Karpas-422 (cell line): ENCODE results near the gene CDK14. TPM values are rescaled to one million over a fixed set of nuclear protein-coding genes. Genes with fewer than 3 reads are reported as not detected.

ENCODE experiments used
- DNase-seq: peaks from one replicate; pipeline ENCODE4 v3.0.0-alpha.2; 2015
- H2AFZ ChIP-seq: fragments of 200-600 bp; sonication (generic); 2 replicates; pipeline ENCODE4 v1.6.1; 2014; ENCODE audit warnings: antibody characterized with exemption, low read length, mixed read lengths
- H3K27ac ChIP-seq: fragments of 200-600 bp; sonication (generic); 2 replicates; pipeline ENCODE4 v1.5.1; 2014; ENCODE audit warnings: mild to moderate bottlenecking, low read length, moderate library complexity
- H3K27me3 ChIP-seq: fragments of 200-600 bp; sonication (generic); 2 replicates; pipeline ENCODE4 v1.6.1; 2014; ENCODE audit warnings: low read length, mixed read lengths
- H3K36me3 ChIP-seq: fragments of 200-600 bp; sonication (generic); 2 replicates; pipeline ENCODE4 v1.6.1; 2014; ENCODE audit warnings: low read length, mixed read lengths; ENCODE audit not compliant: insufficient read depth
- H3K4me1 ChIP-seq: fragments of 200-600 bp; sonication (generic); 2 replicates; pipeline ENCODE4 v1.6.1; 2014; ENCODE audit warnings: mild to moderate bottlenecking, low read length, mixed read lengths
- H3K4me2 ChIP-seq: fragments of 200-600 bp; sonication (generic); 2 replicates; pipeline ENCODE4 v1.6.1; 2014; ENCODE audit warnings: low read length, low read depth, mild to moderate bottlenecking; ENCODE audit not compliant: poor library complexity, severe bottlenecking
- H3K4me3 ChIP-seq: fragments of 200-600 bp; sonication (generic); 2 replicates; pipeline ENCODE4 v1.5.1; 2014; ENCODE audit warnings: mild to moderate bottlenecking, antibody characterized with exemption, low read length, mixed read lengths
- H3K79me2 ChIP-seq: fragments of 200-600 bp; sonication (generic); 2 replicates; pipeline ENCODE4 v1.6.1; 2014; ENCODE audit warnings: mild to moderate bottlenecking, low read length, mixed read lengths
- H3K9ac ChIP-seq: fragments of 200-600 bp; sonication (generic); 2 replicates; pipeline ENCODE4 v1.6.0; 2014; ENCODE audit warnings: low read length
- H3K9me2 ChIP-seq: fragments of 200-600 bp; sonication (generic), shearing (Covaris generic); replicated peaks from 2 replicates; pipeline ENCODE4 v1.6.0; 2014; ENCODE audit warnings: mild to moderate bottlenecking, low read length, moderate library complexity; ENCODE audit not compliant: insufficient read depth
- H3K9me3 ChIP-seq: fragments of 300-700, 200-600 bp; sonication (generic); 2 replicates; pipeline ENCODE4 v1.6.1; 2014; ENCODE audit warnings: low read length, mixed read lengths
- H4K20me1 ChIP-seq: fragments of 200-600 bp; sonication (generic); 2 replicates; pipeline ENCODE4 v1.6.1; 2014; ENCODE audit warnings: mild to moderate bottlenecking, antibody characterized with exemption, low read length, low read depth; ENCODE audit not compliant: insufficient read depth
- total RNA-seq: library from RNA; depleted of rRNA; stranded (reverse); fragments of >200 nt; shearing (Covaris generic); gene quantifications from 2 replicates; pipeline ENCODE4 v1.2.3, GENCODE V29; 2014; ENCODE audit warnings: low replicate concordance

CDK14 gene
- total RNA-seq, 1 experiment from 2014 or later, result 121 TPM

GRCh38 chr7:91019686-91020385 lies 423.7 kb downstream of the CDK14 start:
- H3K36me3 ChIP-seq, result peaks cover 4% of the 10 kb centered on the region; the same call in 1 of the 2 replicates
- no peak overlapping the region for H3K4me2 ChIP-seq
- no peaks in the 10 kb centered on the region for H4K20me1 ChIP-seq
- DNase-seq, result no peak
- H3K9me2 ChIP-seq, result no peaks in the 10 kb centered on the region
- no peaks in the 10 kb centered on the region for H3K9me3 ChIP-seq
- H3K27ac ChIP-seq, result no peak overlapping the region
- H2AFZ ChIP-seq, result no peak overlapping the region
- no peaks in the 10 kb centered on the region for H3K4me1 ChIP-seq
- H3K79me2 ChIP-seq, result peaks cover 39% of the 10 kb centered on the region
- no peak overlapping the region for H3K9ac ChIP-seq
- H3K4me3 ChIP-seq, result no peak overlapping the region
- no peaks in the 10 kb centered on the region for H3K27me3 ChIP-seq

DNA sequence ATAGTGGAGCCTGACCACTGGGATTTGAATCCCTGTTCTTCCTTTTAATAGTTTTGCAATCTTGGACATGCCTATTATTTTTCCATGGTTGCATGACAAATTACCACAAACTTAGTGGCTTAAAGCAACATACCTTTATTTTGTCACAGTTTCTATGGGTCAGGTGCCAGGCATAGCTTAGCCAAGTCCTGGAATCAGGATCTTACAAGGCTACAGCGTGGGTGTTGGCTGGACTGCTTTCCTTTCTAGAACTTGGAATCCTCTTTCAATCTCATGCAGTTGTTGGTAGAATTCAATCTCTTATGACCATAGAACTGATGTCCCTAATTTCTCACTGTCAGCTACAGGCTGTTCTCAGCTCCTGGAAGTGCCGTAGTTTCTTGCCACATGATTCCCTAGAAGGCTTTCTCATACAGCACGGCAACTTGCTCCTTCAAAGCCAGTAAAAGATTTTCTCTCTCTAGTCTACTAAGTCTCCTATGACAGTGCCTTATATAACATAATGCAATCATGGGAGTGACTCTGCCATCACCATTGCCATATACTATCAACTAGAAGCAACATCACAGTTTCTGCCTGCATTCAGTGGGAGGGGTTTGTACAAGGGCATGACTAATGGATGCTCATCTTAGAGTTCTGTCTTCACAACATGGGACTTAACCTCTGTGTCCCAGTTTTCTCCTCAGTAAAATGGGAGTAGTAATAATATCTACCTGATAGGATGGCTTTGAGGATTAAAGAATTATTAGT lies 424.7 kb downstream of the CDK14 start:
- Histone ChIP-seq H3K9me2 (no peaks in the 10 kb centered on the region), H3K36me3 (peaks cover 4% of the 10 kb centered on the region; the same call in 1 of the 2 replicates), H3K4me2 (no peak overlapping the region), H4K20me1 (no peaks in the 10 kb centered on the region), H3K9me3 (no peaks in the 10 kb centered on the region), H3K27me3 (no peaks in the 10 kb centered on the region), H3K79me2 (peaks cover 38% of the 10 kb centered on the region), H2AFZ (no peak overlapping the region), H3K4me3 (no peak overlapping the region), H3K27ac (no peak overlapping the region), H3K4me1 (no peaks in the 10 kb centered on the region), H3K9ac (no peak overlapping the region)
- DNase-seq, result no peak

DNA sequence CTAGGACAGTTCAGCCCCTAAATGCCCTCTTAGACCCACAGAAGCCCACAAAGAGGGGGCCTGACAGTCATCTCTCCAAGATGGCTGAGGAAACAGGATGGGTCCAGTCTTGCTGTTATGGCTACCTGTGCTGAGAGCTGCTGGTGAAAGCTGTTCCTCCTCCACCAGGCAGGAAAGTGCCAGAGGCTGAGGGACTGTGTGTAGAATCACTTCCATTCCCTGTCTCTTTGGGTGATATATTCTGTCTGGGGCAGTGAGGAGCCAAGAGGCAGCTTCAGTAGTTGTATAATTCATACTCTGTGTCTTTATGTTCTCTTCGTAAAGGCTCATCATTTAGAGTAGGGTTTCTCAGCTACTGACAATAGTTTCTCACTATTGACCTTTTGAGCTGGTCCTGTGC lies 425.8 kb downstream of the CDK14 start:
- Histone ChIP-seq H3K9ac (no peak overlapping the region), H3K27ac (no peak overlapping the region), H3K9me3 (no peaks in the 10 kb centered on the region), H3K4me2 (no peak overlapping the region), H3K79me2 (peaks cover 34% of the 10 kb centered on the region), H3K27me3 (no peaks in the 10 kb centered on the region), H2AFZ (no peak overlapping the region), H3K36me3 (peaks cover 4% of the 10 kb centered on the region; the same call in 1 of the 2 replicates), H3K4me1 (no peaks in the 10 kb centered on the region), H3K4me3 (no peak overlapping the region), H3K9me2 (no peaks in the 10 kb centered on the region), H4K20me1 (no peaks in the 10 kb centered on the region)
- DNase-seq, result no peak

DNA sequence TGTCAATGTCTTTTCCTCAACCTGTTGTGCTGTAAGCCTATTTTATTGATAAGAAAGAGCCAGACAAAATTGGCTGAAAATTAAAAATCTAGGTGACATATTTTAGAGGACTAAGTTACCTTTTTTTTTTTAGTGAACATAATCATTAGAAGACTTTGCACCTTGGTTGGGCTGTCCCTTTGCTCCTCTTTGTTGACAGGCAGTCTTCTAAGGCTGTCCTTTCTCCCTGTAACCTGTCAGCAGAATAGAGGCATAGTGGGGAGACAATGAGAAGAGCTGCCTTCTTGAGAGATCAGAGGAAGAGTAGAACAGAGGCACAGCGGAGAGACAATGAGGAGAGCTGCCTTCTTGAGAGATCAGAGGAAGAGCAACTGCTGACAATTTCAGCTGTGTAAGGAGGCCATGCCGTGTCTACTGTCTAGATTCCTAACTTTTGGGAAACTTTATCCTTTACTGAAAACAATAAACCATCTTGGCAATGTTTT lies 429.8 kb downstream of the CDK14 start:
- Histone ChIP-seq H3K9ac (no peak overlapping the region), H3K36me3 (no peaks in the 10 kb centered on the region), H3K27me3 (no peaks in the 10 kb centered on the region), H3K27ac (peak overlapping the region; percentile 13), H3K9me2 (no peaks in the 10 kb centered on the region), H3K9me3 (no peaks in the 10 kb centered on the region), H4K20me1 (no peaks in the 10 kb centered on the region), H2AFZ (no peak overlapping the region), H3K4me3 (no peak overlapping the region), H3K4me2 (no peak overlapping the region), H3K4me1 (peaks cover 20% of the 10 kb centered on the region), H3K79me2 (peaks cover 50% of the 10 kb centered on the region)
- no peak for DNase-seq

GRCh38 chr7:91029688-91030087 lies 433.6 kb downstream of the CDK14 start:
- H3K9me3 ChIP-seq, result no peaks in the 10 kb centered on the region
- H3K27me3 ChIP-seq, result no peaks in the 10 kb centered on the region
- no peaks in the 10 kb centered on the region for H3K9me2 ChIP-seq
- H3K9ac ChIP-seq, result no peak overlapping the region
- no peak overlapping the region for H2AFZ ChIP-seq
- no peaks in the 10 kb centered on the region for H4K20me1 ChIP-seq
- no peaks in the 10 kb centered on the region for H3K36me3 ChIP-seq
- H3K4me2 ChIP-seq, result no peak overlapping the region
- peak; percentile 63 for DNase-seq
- H3K27ac ChIP-seq, result no peak overlapping the region
- no peak overlapping the region for H3K4me3 ChIP-seq
- H3K79me2 ChIP-seq, result peaks cover 56% of the 10 kb centered on the region
- H3K4me1 ChIP-seq, result peaks cover 45% of the 10 kb centered on the region

- no peaks in the 10 kb centered on the region for H3K9me3 ChIP-seq
- no peak overlapping the region for H2AFZ ChIP-seq
- H3K9me2 ChIP-seq, result no peaks in the 10 kb centered on the region
- H3K4me1 ChIP-seq, result peaks cover 51% of the 10 kb centered on the region
- no peak overlapping the region for H3K27ac ChIP-seq
- H3K4me3 ChIP-seq, result no peak overlapping the region
- peaks cover 63% of the 10 kb centered on the region for H3K79me2 ChIP-seq
- H3K4me2 ChIP-seq, result no peak overlapping the region
- no peaks in the 10 kb centered on the region for H3K27me3 ChIP-seq
- DNase-seq, result no peak
- no peaks in the 10 kb centered on the region for H4K20me1 ChIP-seq
- no peak overlapping the region for H3K9ac ChIP-seq
- H3K36me3 ChIP-seq, result no peaks in the 10 kb centered on the region
Measured at GRCh38 chr7:91030680-91031380, 434.7 kb downstream of the CDK14 start.

DNA sequence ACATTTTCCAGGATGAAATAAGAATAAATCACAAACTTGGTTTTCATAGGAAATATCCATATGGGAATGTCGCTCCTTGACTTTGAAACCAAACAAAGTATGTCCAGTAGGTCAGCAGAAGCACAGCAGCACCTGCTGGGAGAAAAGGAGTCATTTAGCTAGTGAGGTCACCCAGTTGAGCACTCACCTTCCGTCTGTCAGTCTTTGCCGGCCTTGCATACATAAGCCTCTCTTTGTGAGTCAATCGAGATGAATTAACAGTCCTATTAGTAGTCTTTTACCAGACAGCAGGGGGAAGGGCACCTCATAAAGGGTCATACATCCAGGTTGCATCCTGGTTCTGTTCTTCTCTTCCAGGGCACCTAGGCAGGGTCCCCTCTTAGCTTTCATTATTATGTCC lies 435.6 kb downstream of the CDK14 start:
- H3K27ac ChIP-seq, result 0 out of 2 replicates have a peak overlapping the region, but pooled peaks have one; percentile 75
- H3K4me2 ChIP-seq, result no peak overlapping the region
- H3K9me3 ChIP-seq, result no peaks in the 10 kb centered on the region
- no peak overlapping the region for H3K4me3 ChIP-seq
- H3K27me3 ChIP-seq, result no peaks in the 10 kb centered on the region
- no peaks in the 10 kb centered on the region for H3K9me2 ChIP-seq
- no peak overlapping the region for H3K9ac ChIP-seq
- no peak for DNase-seq
- H4K20me1 ChIP-seq, result no peaks in the 10 kb centered on the region
- peaks cover 55% of the 10 kb centered on the region for H3K4me1 ChIP-seq
- H3K79me2 ChIP-seq, result peaks cover 63% of the 10 kb centered on the region
- no peak overlapping the region for H2AFZ ChIP-seq
- H3K36me3 ChIP-seq, result no peaks in the 10 kb centered on the region

- Histone ChIP-seq H3K9ac (peak overlapping the region; percentile 38), H4K20me1 (no peaks in the 10 kb centered on the region), H3K4me3 (no peak overlapping the region), H2AFZ (no peak overlapping the region), H3K36me3 (no peaks in the 10 kb centered on the region), H3K27me3 (no peaks in the 10 kb centered on the region), H3K9me3 (no peaks in the 10 kb centered on the region), H3K79me2 (peaks cover 56% of the 10 kb centered on the region), H3K4me1 (peaks cover 50% of the 10 kb centered on the region), H3K4me2 (peak overlapping the region; percentile 39), H3K9me2 (no peaks in the 10 kb centered on the region), H3K27ac (peak overlapping the region; percentile 75)
- DNase-seq, result peak; percentile 56
Measured at GRCh38 chr7:91033574-91033973, 437.5 kb downstream of the CDK14 start.
